ENCODE measurements around the gene GUCY2D.
A peak's percentile ranks its signal among the peaks of the same experiment; 100 is the strongest.
"Not testable (repeated sequence)": the region's sequence is repeated elsewhere in the genome, so short reads cannot be mapped to it uniquely, and the experiment has no call there.

GUCY2D gene

GRCh38 chr17:8019166-8019565 lies 16.8 kb downstream of the GUCY2D start:
- DNase-seq: no peak

GRCh38 chr17:8019665-8020650 lies 17.5 kb downstream of the GUCY2D start:
- DNase-seq: no peak

- DNase-seq: no peak
Measured at GRCh38 chr17:8020776-8021564, 18.6 kb downstream of the GUCY2D start.

GRCh38 chr17:8021565-8022359 lies 19.3 kb downstream of the GUCY2D start:
- no peak for DNase-seq

- no peak for DNase-seq
Measured at GRCh38 chr17:8022360-8023003, 20.1 kb downstream of the GUCY2D start.

- not testable (repeated sequence) for DNase-seq
Measured at GRCh38 chr17:8024161-8024560, 21.7 kb downstream of the GUCY2D start.

- DNase-seq: no peak
Measured at GRCh38 chr17:8025176-8025911, 22.9 kb downstream of the GUCY2D start.

GRCh38 chr17:8029121-8029520 lies 26.7 kb downstream of the GUCY2D start:
- DNase-seq: no peak

- no peak for DNase-seq
Measured at GRCh38 chr17:8031261-8031661, 28.8 kb downstream of the GUCY2D start.

- no peak for DNase-seq
Measured at GRCh38 chr17:8031950-8032349, 29.5 kb downstream of the GUCY2D start.

- DNase-seq: no peak
Measured at GRCh38 chr17:8032442-8032841, 30.0 kb downstream of the GUCY2D start.

- DNase-seq: no peak
Measured at GRCh38 chr17:8038954-8039610, 36.7 kb downstream of the GUCY2D start, which contains the start of gene ALOX15B. ALOX15B (plus strand) TSS chr17:8039059; CDS start chr17:8039156, 97 bp downstream.

- DNase-seq: no peak
Measured at GRCh38 chr17:8039611-8040168, 37.3 kb downstream of the GUCY2D start.

GRCh38 chr17:8041249-8041928 lies 39.0 kb downstream of the GUCY2D start:
- DNase-seq: peak; percentile 20

GRCh38 chr17:8041979-8042378 lies 39.6 kb downstream of the GUCY2D start:
- DNase-seq: no peak

- DNase-seq: no peak
Measured at GRCh38 chr17:8044819-8045810, 42.7 kb downstream of the GUCY2D start.

GRCh38 chr17:8046306-8046928 lies 44.0 kb downstream of the GUCY2D start:
- no peak for DNase-seq

All from activated gamma-delta T cell treated with Interleukin-2 at 50 U/mL for 16 hours (primary cell).